Keratinocyte (primary cell): ENCODE data around the gene FAHD1. TPM values are rescaled to one million over a fixed set of nuclear protein-coding genes. Genes with fewer than 3 reads are reported as not detected.

Source experiments
- DNase-seq: peaks from one replicate; pipeline ENCODE4 v3.0.0-alpha.2; 2011; ENCODE audit warnings: low read depth, missing footprints, low spot score
- FAIRE-seq: peaks from 2 replicates; lab custom pipeline; 2011; peaks lifted over from hg19 to GRCh38; lab: Jason Lieb, UNC
- H2AFZ ChIP-seq: 2 replicates; pipeline ENCODE4 v1.6.0; 2012; ENCODE audit warnings: low read length, control low read depth, inconsistent platforms; ENCODE audit not compliant: control insufficient read depth
- H3K27ac ChIP-seq: 2 replicates; pipeline ENCODE4 v1.5.1; 2011; ENCODE audit warnings: low read length; ENCODE audit not compliant: control insufficient read depth, insufficient read depth
- H3K27me3 ChIP-seq: 3 replicates; pipeline ENCODE4 v1.6.0; 2011; ENCODE audit warnings: low read length; ENCODE audit not compliant: control insufficient read depth, insufficient read depth; ENCODE audit errors: extremely low read depth
- H3K36me3 ChIP-seq, 2 experiments: 2 replicates in 1 of 2; 3 replicates in 1 of 2; pipeline ENCODE4 v1.5.1; 2011; ENCODE audit warnings: low read length in 2 of 2, mild to moderate bottlenecking in 1 of 2; ENCODE audit not compliant: control insufficient read depth in 2 of 2, insufficient read depth in 2 of 2; ENCODE audit errors: extremely low read depth in 1 of 2
- H3K4me1 ChIP-seq: 3 replicates; pipeline ENCODE4 v1.5.1; 2011; ENCODE audit warnings: low read length; ENCODE audit not compliant: control insufficient read depth, insufficient read depth; ENCODE audit errors: extremely low read depth
- H3K4me2 ChIP-seq: 3 replicates; pipeline ENCODE4 v1.6.0; 2011; ENCODE audit warnings: low read depth, low read length; ENCODE audit not compliant: control insufficient read depth, insufficient read depth; ENCODE audit errors: extremely low read depth
- H3K4me3 ChIP-seq, 3 experiments: fragments of 200-600 bp in 1 of 3; sonication (generic) in 1 of 3; 2 replicates in 2 of 3; 3 replicates in 1 of 3; pipeline ENCODE4 v1.5.1; 2011 to 2016; ENCODE audit warnings: low read length in 3 of 3, mild to moderate bottlenecking in 3 of 3, control low read depth in 2 of 3, inconsistent platforms in 1 of 3, low read depth in 1 of 3, mixed read lengths in 1 of 3, mixed run types in 1 of 3, moderate library complexity in 1 of 3; ENCODE audit not compliant: control insufficient read depth in 2 of 3, insufficient read depth in 2 of 3; ENCODE audit errors: extremely low read depth in 1 of 3
- H3K79me2 ChIP-seq: 2 replicates; pipeline ENCODE4 v1.6.0; 2012; ENCODE audit warnings: low read length; ENCODE audit not compliant: control insufficient read depth, insufficient read depth
- H3K9ac ChIP-seq: 3 replicates; pipeline ENCODE4 v1.6.0; 2011; ENCODE audit warnings: low read length; ENCODE audit not compliant: control insufficient read depth, insufficient read depth; ENCODE audit errors: extremely low read depth
- H3K9me1 ChIP-seq: 3 replicates; pipeline ENCODE4 v1.6.0; 2011; ENCODE audit warnings: low read length; ENCODE audit not compliant: control insufficient read depth, insufficient read depth; ENCODE audit errors: extremely low read depth
- H3K9me3 ChIP-seq: 2 replicates; pipeline ENCODE4 v1.5.1; 2012; ENCODE audit warnings: low read depth, low read length; ENCODE audit not compliant: control insufficient read depth
- H4K20me1 ChIP-seq: 3 replicates; pipeline ENCODE4 v1.6.0; 2011; ENCODE audit warnings: low read length; ENCODE audit not compliant: control insufficient read depth, insufficient read depth; ENCODE audit errors: extremely low read depth
- EZH2 ChIP-seq: IDR thresholded peaks from one replicate; pipeline ENCODE4 v1.6.1; 2012; ENCODE audit warnings: inconsistent platforms, mild to moderate bottlenecking, low read length, moderate library complexity
- dilution Hi-C: fragments of 300-500 bp; cut with MboI; formaldehyde crosslinking; loops from one replicate; pipeline ENCODE4 v1.7.0; 2020; ENCODE audit warnings: low sequenced_read_pairs; ENCODE audit not compliant: extremely low pct_ligation_motif_present
- polyA plus RNA-seq, 5 experiments: library from polyadenylated mRNA; depleted of rRNA in 3 of 5; stranded (reverse) in 3 of 5; stranded (forward) in 1 of 5; unstranded in 1 of 5; fragments of >200 nt; gene quantifications; 1 replicate in 1 of 5; 2 replicates in 3 of 5; 3 replicates in 1 of 5; pipeline versions ENCODE4 v1.2.1 to v1.2.3, GENCODE V29; 2011 to 2012; ENCODE audit warnings: missing spikeins in 2 of 5, low read depth in 1 of 5, low replicate concordance in 1 of 5
- TF ChIP-seq, protein P1 (sequence below), 3 experiments: IDR thresholded peaks in 1 of 3; conservative IDR thresholded peaks in 1 of 3; optimal IDR thresholded peaks in 1 of 3; 2 replicates in 2 of 3; 3 replicates in 1 of 3; pipeline versions ENCODE3 to v1.5.1; 2011; ENCODE audit warnings: low read length in 3 of 3, mild to moderate bottlenecking in 3 of 3, moderate library complexity in 2 of 3, control low read depth in 1 of 3, inconsistent platforms in 1 of 3; ENCODE audit not compliant: insufficient read depth in 2 of 3; ENCODE audit errors: extremely low read depth in 1 of 3

FAHD1 gene
- polyA plus RNA-seq, 1 donor (not counting 4 experiments of a cell fraction or from before 2014, with no cell fraction given) = 29.4 TPM

DNA sequence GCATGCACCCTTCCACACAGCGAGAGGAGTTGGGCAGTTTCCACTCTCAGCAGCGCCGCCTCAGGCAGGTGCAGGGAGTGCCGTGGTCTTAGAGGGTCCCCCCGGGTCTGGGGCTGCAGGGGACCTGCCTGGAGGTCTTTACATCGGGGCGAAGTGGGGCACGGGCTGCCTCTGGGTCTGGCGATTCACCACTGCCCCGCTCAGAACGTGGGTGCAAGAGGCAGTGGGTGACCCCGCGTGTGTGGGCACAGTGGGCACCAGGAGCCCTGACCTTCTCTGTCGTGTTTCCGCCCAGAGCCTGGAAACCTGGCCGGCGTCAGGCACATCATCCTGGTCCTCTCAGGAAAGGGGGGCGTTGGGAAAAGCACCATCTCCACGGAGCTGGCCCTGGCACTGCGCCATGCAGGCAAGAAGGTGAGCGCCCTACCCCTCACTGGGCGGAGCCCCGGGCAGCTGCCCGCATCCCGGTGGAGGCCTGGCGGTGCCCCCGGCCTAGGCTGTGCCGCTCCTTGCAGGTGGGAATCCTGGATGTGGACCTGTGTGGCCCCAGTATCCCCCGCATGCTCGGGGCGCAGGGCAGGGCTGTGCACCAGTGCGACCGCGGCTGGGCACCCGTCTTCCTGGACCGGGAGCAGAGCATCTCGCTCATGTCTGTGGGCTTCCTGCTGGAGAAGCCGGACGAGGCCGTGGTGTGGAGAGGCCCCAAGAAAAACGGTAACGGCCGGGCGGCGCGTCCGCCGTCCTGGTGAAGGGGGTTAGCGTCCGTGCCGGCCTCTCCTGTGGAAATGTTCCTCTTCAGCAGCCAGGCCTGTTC is 40.6 kb upstream of the FAHD1 start:
- Histone ChIP-seq H3K9ac (no peak overlapping the region), H3K79me2 (peaks cover 41% of the 10 kb centered on the region)

DNA sequence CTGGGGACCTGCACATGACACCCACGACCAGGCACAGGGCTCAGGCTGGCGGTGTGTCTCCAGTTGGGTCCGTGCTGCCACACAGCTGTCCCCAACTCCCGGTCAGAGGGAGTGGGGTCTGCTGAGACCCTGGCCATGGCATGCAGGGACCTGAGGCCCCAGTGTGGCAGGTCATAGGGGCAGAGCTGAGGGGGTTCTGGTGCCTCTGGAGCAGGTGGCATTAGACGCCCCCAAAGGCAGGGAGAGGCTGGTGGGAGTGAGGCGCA is 40.0 kb upstream of the FAHD1 start:
- no peak for TF ChIP-seq EZH2
- FAIRE-seq (no peak), DNase-seq (no peak)
- peaks cover 41% of the 10 kb centered on the region for H3K79me2 ChIP-seq
- peaks cover 22% of the 10 kb centered on the region for H3K4me1 ChIP-seq
- dilution Hi-C loops = no loop called here
- no peaks in the 10 kb centered on the region for H3K9me3 ChIP-seq
- H3K9ac ChIP-seq = no peak overlapping the region
- no peaks in the 10 kb centered on the region for H3K9me1 ChIP-seq
- peaks cover 0 to 11% of the 10 kb centered on the region in 2 experiments for H3K36me3 ChIP-seq
- H3K27ac ChIP-seq = no peak overlapping the region
- no peaks in the 10 kb centered on the region for H3K27me3 ChIP-seq
- H3K4me3 ChIP-seq = no peak overlapping the region
- H4K20me1 ChIP-seq = peaks cover 3% of the 10 kb centered on the region
- H2AFZ ChIP-seq = no peak overlapping the region
- no peak overlapping the region for H3K4me2 ChIP-seq

More for the DNA sequence above, 40.6 kb upstream of the FAHD1 start:
- dilution Hi-C loops = no loop called here
- Histone ChIP-seq H3K4me2 (no peak overlapping the region), H4K20me1 (peaks cover 3% of the 10 kb centered on the region), H3K9me1 (no peaks in the 10 kb centered on the region), H3K4me3 (no peak overlapping the region), H2AFZ (no peak overlapping the region), H3K4me1 (peaks cover 24% of the 10 kb centered on the region), H3K9me3 (no peaks in the 10 kb centered on the region), H3K27ac (no peak overlapping the region), H3K27me3 (no peaks in the 10 kb centered on the region), H3K36me3 (peaks cover 0 to 11% of the 10 kb centered on the region in 2 experiments)
- no peak for FAIRE-seq
- no peak for DNase-seq
- TF ChIP-seq EZH2 = no peak
- TF ChIP-seq, protein P1, sequence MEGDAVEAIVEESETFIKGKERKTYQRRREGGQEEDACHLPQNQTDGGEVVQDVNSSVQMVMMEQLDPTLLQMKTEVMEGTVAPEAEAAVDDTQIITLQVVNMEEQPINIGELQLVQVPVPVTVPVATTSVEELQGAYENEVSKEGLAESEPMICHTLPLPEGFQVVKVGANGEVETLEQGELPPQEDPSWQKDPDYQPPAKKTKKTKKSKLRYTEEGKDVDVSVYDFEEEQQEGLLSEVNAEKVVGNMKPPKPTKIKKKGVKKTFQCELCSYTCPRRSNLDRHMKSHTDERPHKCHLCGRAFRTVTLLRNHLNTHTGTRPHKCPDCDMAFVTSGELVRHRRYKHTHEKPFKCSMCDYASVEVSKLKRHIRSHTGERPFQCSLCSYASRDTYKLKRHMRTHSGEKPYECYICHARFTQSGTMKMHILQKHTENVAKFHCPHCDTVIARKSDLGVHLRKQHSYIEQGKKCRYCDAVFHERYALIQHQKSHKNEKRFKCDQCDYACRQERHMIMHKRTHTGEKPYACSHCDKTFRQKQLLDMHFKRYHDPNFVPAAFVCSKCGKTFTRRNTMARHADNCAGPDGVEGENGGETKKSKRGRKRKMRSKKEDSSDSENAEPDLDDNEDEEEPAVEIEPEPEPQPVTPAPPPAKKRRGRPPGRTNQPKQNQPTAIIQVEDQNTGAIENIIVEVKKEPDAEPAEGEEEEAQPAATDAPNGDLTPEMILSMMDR (optimal IDR thresholded peaks at IDR 0.05 in 1 of 3, IDR thresholded peaks at IDR 0.05 in 1 of 3, conservative IDR thresholded peaks at IDR 0.05 in 1 of 3; ENCODE audit: extremely low read depth in 1 of 3, insufficient read depth in 2 of 3, low read length in 3 of 3) = no peak
